HG02938 (cell line): ENCODE results near the gene SHB.

ENCODE experiments used
- ATAC-seq: cut with Tn5 transposase; IDR thresholded peaks from one replicate; pipeline ENCODE4 v1.9.1; 2021; ENCODE audit warnings: mild to moderate bottlenecking, moderate library complexity; ENCODE audit not compliant: unreplicated experiment

Gene SHB

DNA sequence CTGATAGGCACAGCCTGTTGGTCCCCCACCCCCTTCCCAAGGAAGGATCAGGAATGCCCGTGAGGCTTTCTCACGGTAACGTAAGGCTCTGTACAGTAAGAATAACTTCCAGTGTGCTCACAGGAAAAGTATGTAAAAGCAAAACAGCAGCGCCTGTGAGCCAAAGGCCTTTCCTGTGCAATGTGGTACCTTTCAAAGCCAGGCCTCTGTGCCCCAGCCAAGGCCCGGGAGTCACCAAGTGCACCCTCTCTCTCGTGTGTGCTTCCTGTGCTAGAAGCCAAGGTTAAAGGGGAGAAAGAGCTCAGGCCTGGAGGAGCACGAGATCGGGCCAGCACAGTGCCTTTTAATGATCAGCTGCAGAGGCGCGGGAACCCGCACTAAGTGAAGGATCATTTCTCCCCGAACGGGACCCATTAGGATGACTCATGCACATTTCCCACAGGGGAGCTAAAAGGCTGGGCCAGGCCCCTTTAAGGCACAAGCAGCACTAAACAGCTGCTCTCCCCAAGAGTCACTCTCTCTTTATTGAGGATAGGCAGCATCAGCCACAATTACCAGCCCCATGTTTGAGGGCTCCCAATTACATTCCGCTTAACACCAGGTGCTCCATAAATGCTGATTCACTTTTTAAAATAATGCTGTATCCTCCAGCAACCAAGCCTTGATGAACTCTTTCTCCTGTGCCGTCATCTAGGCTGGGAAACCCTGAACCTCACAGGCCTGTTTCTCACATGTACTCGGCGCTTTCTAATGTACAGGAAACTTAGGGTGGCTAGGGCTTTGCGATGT lies 42.8 kb downstream of the SHB start:
- ATAC-seq, result no peak

DNA sequence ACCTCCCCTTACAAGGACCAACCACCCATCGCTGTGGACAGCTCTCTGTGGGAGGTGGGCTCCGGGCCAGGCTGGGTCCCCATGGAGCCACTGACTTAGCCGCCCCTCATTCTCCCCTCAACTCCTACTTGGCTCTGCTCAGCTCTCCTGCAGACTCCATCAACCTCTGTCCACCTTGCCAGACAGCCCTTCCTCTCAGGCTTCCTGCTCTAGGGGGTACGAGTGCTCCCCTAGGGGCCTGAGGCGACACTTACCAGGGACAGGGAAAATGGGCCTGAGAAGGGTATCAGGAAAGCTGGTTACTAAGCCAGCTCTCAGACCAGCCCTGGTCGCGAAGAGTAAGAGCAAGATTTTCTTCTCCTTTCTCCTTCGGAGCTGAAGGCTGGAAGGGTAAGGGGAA lies 43.9 kb downstream of the SHB start:
- no peak for ATAC-seq

DNA sequence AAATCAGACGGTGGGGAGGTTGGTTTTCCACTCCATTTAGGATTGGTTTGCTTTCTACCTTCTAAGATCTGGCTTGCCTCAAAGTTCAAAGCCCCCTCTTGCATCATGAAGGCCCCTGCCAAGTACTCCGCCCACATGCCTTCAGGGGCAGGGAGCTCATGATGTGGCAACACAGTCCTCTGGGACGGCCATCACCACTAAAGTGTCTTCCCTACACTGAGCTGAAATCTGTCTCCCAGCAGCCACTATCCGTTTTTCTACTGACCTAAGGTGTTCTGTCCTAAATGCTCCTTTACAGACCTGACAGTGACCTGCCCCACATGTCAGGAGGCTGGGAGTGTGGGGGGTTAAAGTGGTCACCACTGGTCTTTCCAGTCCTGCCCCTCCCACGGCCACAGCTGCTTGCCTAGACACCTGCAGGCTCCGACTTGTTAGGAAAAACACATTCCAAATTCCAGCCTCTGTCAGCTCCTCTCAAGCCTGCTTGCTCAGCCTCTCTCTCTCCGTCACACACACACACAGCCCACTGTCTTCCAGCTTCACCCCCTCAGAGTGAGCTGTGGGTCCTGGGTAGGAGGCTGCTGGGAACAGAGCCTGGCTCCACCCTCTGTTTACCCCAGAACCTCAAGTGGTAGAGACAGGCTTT lies 44.9 kb downstream of the SHB start:
- ATAC-seq, result no peak

DNA sequence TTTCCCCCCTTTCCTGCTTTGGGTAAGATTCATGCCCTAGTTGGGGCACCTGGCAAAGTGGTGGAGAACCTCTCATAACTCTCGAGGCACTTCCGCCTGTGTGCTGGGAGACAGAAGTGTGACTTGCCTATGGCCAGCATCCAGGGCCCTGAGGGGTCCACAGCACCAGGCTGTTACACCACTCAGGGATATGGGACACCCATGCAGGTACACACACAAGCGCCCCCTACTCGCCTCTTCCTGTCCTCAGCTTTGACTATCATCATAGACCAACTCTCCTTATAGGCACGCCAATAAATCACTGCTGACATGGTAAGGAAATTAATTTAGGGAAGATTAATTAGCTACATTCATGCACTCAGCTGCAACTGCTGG lies 45.4 kb downstream of the SHB start:
- no peak for ATAC-seq

- ATAC-seq, result no peak
Measured at GRCh38 chr9:38022995-38023394, 46.0 kb downstream of the SHB start.

- no peak for ATAC-seq
Measured at GRCh38 chr9:38022203-38022895, 46.7 kb downstream of the SHB start.

DNA sequence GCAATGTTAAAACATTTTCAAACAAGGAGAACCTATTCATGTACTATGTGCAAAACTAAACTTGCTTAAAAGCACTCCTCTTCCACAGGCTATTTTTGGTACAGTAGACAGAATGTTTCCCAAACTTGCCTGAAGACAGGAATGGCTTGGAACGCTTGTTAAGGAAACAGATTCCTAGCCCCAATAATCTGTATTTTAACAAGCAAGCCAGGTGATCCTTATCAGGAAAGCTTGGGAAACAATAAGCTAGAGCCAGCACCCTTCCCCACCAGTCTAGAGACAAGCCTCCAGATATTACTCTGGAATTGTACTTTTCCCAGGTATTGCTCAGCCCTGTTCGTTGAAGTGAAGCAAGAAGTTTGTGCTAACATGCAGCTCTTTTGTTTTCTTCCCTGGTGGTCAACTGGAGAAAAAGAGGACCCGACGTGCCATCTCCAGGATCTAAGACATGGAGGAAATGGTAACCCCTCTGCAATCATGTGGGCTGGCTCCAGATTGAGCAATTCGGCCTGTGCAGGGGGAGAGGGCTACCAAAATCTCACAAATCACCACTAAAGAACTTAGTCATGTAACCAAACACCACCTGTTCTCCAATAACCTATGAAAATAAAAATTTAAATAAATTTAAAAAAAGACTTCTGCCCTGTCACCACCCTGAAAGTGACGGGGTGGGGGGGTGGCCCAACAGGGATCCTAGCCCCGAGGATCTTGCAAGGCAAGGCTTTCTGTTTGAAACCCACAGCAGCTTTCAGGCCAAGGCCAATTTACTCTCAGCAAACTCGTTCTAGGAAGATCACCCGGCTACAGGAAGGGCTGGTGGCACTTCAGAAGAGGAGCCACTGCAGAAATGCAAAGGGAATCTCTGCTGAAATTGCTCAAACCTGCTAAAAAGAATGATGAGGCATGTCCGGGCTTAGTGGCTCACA lies 48.6 kb downstream of the SHB start:
- no peak for ATAC-seq

DNA sequence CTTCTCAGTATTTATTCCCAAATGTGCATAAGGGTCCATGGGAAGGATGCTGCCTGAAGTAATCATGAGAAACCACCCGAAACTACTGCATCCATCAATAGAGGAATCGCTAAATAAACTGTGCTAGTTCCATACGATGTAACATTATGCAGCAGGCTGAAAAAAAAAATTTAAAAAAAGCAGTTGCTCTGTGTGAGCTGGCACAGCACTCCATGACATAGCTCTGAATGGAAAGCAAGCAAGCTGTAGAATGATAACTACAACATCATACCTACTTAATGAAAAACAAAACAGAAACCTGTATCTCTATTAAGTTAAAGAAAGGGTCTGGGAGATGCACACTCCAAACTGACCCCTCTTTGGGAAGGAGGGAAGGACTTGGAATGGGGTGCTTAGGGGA lies 49.3 kb downstream of the SHB start:
- ATAC-seq, result no peak

DNA sequence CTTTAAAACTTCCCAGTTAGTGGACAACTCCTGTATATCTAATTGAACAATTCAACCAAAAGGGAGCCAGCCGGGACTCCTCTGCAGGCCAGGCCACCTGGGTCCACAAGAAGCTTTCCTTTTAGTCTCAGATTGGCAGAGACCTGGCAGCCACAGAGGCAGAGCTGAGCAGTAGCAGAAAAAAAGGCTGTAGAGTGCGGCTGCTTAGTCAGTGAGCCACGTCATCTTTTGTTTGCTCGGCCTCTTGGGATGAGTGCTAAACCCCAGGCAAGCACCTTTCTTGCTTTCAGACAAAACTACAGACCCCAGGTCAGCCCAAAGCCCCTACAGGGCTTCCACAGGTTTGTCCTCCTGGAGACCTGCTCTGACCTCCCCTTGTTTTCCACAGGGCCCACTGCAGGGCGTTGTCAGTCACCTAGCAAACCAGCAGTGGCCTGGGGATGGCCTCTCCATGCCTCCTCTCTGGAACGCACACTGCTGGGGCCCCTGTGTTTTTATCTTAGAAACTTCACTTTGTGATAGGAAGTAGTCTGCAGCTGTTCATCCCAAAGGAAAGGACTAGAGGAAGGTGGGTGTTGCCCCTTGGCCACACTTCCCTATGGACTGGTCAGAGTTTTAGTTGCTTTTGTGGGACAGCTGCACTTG lies 49.9 kb downstream of the SHB start:
- no peak for ATAC-seq

DNA sequence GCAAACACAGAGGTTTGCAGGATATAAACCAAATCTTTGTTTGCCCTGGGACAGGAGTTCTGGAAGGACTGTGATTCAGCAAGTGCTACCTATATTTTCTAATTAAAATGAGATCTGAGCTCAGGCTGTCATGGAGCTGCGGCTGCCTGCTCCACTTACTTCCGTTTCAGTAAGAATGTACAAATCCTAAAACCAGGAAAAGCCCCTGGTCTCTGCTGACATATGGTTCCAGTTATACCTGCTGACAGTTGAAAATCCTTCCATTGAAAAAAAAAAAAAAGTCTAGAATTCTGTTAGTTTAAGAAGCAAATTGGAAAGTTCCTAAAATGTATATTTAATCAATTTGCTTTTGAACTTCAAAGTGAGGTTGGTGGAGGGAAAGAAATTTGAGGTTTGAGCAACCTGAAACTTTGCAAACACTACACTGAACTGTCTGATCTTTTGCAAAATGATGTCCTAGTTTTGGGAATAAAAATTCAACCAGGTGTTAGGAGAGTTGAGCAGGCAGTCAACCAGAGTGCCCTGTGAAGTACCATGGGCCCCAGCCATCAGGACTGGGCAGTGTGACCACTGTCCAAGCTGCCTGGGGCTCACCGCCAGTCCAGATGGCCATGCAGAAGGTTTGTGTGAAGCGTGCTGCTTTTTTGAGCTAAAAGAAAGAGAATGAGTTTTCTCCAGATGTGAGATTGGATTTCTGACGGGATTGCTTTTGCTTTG lies 50.6 kb downstream of the SHB start:
- ATAC-seq, result no peak

DNA sequence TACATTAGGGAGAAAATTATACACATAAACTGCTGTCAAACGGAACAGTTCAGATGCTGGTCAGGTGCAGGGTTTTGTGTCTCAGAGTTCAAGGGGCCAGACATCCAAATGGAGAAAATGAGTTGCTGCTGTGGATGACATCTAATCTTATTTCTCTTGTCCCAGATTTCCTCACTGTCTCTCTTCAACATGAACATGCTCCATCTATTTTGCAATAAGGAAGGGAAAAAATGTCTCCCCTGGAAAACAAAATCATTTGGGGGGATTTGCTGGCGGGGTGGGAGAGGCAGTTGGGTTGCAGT lies 51.2 kb downstream of the SHB start:
- ATAC-seq, result no peak

DNA sequence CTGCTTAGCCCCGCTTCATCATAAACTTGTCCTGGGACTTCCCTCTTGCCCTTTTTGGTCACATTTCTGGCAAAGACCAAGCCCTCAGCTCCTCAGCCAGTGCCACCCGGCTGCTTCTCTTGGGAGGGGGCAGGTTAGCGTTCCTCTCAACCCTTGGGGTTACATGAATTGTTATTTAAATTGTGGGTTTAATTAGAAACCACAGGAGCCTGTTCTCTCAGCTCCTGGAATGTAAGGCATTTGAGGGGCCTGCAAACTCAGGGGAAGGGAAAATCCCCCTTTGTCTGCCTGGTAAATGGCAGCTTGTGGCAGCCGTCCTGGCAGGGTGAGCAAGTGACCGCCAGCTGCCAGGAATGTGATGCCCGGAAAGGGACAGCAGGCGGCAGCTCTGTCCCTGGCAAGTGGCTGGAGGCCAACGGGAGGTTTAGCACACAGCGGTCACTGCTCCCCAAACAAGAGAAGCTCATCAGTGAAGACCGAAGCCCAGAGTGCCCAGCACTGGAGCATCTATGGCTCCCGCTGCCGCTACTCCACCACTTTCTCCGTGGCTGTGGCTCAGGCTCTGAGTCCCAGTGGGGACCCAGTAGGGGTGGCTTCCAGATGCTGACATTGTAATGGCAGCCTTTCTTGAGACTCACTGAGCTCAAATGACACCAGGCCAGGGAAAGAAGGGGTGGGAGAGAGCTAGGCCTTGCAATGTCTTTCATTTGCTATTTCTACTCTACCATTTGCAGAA lies 51.7 kb downstream of the SHB start:
- no peak for ATAC-seq

- ATAC-seq, result no peak
Measured at GRCh38 chr9:38016375-38017135, 52.5 kb downstream of the SHB start.

- ATAC-seq, result no peak
Measured at GRCh38 chr9:38015906-38016305, 53.1 kb downstream of the SHB start.

GRCh38 chr9:38015266-38015665 lies 53.8 kb downstream of the SHB start:
- ATAC-seq, result no peak

- ATAC-seq, result no peak
Measured at GRCh38 chr9:38012767-38013450, 56.1 kb downstream of the SHB start.

DNA sequence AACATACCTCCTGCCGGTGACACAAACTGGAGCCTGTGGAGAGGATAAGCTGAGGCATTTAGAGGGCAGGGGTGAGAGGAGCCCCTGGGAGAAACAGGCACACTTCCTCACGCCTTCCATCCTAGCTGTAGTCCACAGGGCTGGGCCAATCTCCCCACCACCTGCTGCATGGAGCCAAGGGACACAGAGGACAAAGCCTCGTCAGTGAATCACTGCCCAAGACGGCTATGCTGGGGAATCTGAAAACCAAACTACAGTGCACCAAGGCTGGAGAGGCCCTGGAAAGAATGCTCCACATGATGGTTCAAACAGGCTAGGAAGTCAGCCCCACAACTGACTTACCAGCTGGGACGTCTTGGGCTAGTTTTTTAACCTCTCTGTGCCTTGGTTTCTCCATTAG lies 57.0 kb downstream of the SHB start:
- no peak for ATAC-seq
